OCI-LY1 (cell line): ENCODE measurements around the gene PLA2G6.

Experiments
- CTCF ChIP-seq: fragments of 200-600 bp; sonication (generic), shearing (Covaris generic); IDR thresholded peaks from 2 replicates; pipeline ENCODE4 v1.5.1; 2017; ENCODE audit warnings: mild to moderate bottlenecking, antibody characterized with exemption, low read length, moderate library complexity, mixed read lengths
- EZH2 ChIP-seq: fragments of 200-600 bp; sonication (generic), shearing (Covaris generic); IDR thresholded peaks from 2 replicates; pipeline ENCODE4 v1.8.0; 2017; ENCODE audit warnings: borderline replicate concordance, mixed run types, mild to moderate bottlenecking, antibody characterized with exemption, low read length, moderate library complexity, mixed read lengths

DNA sequence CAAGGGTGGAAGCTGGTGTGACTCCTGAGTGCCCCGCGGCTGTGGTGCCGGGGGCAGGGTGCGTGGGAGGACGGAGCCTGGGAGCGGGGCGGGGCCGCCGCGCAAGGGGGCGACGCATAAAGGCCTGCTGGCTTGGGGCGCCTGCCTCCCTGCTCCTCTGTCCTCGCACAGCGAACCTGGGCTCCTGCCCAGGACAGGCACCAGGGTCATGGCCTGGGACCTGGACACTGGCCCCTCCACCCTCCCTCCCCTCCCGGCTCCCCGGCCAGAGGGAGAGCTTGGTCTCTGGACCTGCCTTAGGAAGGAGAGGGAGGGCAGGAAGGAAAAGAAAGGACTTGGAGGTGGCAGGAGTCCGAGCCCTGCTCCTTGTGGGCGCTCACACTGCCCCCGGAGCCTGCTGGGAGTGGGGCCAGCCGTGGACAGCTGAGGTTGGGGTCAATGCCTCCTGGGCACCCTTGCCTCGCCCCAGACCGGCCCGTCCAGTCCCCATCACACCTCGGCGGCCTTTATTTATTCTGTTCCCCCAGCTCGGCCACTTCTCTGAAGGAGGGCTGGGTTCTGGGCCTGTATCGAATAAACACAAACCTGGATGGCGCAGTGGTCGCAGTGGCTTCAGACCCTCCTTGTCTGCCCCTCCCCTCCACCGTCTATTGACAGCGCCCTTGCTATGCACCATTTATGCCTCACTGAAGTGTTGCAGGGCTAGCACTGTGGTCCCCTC, 106.4 kb downstream of the PLA2G6 start:
- no peak for TF ChIP-seq CTCF
- no peak for TF ChIP-seq EZH2
